ENCODE results near the gene MXRA8. TPM values are rescaled to one million over a fixed set of nuclear protein-coding genes. Genes with fewer than 3 reads are reported as not detected.

The MXRA8 gene
- total RNA-seq, 1 donor: 249 TPM

DNA sequence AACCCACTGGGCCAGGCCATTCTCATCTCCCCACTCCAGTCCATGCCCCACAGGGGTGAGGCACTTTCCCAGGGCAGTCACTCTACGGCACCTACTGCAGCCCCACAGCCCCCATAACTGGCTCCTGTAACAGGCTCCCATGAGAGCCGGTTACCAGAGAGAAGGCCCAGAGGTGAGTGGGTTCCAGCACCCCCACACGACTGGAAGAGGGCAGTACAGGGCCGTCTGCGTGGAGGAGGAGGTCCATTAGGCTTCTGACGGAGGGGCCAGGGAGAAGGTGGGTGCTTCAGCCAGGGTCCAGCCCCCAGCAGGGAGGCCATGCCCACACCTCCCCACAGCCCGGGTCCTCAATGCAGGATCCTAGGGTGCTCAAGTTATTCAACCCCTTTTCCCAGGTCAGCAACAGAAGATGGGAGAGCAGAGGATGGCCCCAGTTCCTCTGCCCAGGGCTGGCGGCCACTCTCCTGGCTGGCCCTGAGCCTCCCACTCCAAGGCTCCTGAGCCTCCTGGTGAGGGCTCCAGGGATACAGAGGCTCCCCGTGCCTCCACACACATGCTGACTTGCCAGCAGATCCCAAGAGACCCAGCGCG lies 52.2 kb downstream of the MXRA8 start:
- H3K4me3 ChIP-seq (ENCODE audit: low read depth, low read length): peak overlapping the region; percentile 76
- peak; percentile 28 for TF ChIP-seq CTCF (IDR thresholded peaks at IDR 0.05; ENCODE audit: insufficient read depth, low read depth, low read length)
- DNase-seq (ENCODE audit: low read depth): no peak

DNA sequence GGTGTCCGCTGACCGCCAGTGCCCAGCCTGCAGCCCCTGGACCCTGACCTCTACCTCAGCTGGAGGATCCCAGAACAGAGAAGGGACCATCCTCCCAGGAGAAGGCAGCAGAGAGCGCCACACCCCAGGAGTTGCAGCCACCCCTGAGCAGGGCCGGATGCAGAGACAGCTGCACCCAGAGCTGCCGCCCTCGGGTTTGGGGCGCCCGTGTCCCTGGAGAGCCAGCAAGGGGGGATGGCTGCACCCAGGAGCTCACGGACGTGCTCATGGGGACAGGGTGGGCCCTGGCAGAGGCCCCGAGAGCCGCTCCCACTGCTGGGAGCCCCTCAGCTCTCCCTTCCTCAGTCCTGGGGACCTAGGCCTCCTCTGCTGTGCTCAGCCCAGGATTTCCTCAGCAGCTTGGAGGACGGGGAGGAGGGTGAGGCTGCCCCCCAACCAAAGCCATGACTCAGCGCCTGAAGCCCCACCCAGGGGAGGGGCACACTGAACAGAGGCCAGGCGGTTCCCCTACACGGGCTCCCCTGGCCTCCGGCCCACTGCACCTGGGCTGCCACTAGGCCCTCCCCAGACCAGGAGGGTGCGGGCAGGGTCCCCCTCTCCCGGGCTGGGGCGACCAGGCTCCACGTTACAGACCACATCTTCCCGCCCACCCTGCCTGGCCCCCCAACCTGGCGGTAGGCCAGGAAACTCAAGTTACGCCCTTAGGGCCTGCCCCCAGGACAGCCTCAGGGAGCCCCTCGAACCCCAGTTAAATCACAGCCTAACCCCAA lies 52.9 kb downstream of the MXRA8 start:
- DNase-seq (ENCODE audit: low read depth): peak; percentile 78

DNA sequence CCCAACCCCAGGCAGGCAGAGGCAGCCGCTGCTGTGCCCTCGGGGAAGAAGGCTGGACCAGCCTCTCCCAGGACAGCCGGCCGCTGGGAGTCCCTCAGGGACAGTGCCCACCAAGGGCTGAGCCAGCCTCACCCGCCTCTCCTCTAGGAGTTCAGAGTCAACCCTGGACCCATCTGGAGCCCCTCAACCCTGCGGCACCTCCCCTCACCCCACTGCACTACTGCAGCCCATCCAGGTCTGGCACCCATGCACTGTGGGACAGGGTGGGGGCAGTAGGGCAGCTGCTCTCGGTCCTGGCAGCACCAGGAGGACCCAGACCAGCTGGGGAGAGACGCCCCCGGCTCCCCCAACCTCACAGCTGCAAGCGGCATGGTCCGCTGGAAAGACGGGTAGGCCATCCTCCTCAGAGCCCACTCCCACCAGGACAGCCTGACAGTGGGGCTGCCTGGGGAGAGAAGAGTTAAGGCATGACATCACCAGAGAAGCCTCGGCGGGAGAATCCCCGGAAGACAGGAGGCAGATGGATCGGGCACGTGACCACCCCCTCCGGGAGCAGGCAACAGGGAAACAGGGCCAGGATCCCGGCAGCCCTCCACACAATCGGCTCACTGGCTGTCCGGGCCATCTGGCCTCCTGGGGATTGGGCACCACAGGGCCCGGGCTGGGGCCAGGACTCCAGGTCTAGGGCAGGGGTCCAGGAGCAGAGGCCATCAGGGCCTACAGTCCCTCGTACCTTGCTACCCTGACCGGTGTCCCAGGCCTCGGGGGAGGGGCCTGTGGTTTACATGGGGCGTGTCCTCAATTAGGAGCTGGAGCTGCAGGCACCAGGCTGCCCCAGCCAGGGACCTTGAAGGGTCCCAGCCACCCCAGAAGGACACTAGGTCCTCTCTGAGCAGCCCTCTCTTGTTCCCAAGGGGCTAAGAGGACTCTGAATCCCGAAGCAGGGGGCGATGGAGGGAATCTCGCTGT lies 53.7 kb downstream of the MXRA8 start:
- H3K4me3 ChIP-seq (ENCODE audit: low read depth, low read length): peak overlapping the region; percentile 76
- no peak for TF ChIP-seq CTCF (IDR thresholded peaks at IDR 0.05; ENCODE audit: insufficient read depth, low read depth, low read length)
- DNase-seq (ENCODE audit: low read depth): peak; percentile 87

More for the DNA sequence above, 52.9 kb downstream of the MXRA8 start:
- H3K4me3 ChIP-seq (ENCODE audit: low read depth, low read length): peak overlapping the region; percentile 76
- TF ChIP-seq CTCF (IDR thresholded peaks at IDR 0.05; ENCODE audit: insufficient read depth, low read depth, low read length): no peak

GRCh38 chr1:1303736-1304135 lies 54.6 kb downstream of the MXRA8 start:
- no peak for TF ChIP-seq CTCF (IDR thresholded peaks at IDR 0.05; ENCODE audit: insufficient read depth, low read depth, low read length)
- no peak for DNase-seq (ENCODE audit: low read depth)
- H3K4me3 ChIP-seq (ENCODE audit: low read depth, low read length): no peak overlapping the region

GRCh38 chr1:1302951-1303509 lies 55.3 kb downstream of the MXRA8 start:
- no peak for DNase-seq (ENCODE audit: low read depth)
- H3K4me3 ChIP-seq (ENCODE audit: low read depth, low read length): no peak overlapping the region
- no peak for TF ChIP-seq CTCF (IDR thresholded peaks at IDR 0.05; ENCODE audit: insufficient read depth, low read depth, low read length)

Other genes with a start within 250 kb of the MXRA8 start
- 6.5 and 7.1 TPM in 2 replicates for gene C1orf159, start 242.5 kb downstream of the MXRA8 start, total RNA-seq
- not detected in 2 replicates for gene TTLL10, start 184.7 kb downstream of the MXRA8 start, total RNA-seq
- not detected in 2 replicates for gene TNFRSF18, start 152.0 kb downstream of the MXRA8 start, total RNA-seq
- gene TNFRSF4, start 144.4 kb downstream of the MXRA8 start, total RNA-seq: 0.32 and 0.43 TPM in 2 replicates
- gene SDF4, start 126.6 kb downstream of the MXRA8 start, total RNA-seq: 88.9 and 99.9 TPM in 2 replicates
- gene B3GALT6, start 126.3 kb downstream of the MXRA8 start, total RNA-seq: 25.0 and 30.3 TPM in 2 replicates
- 0.32 and 0.43 TPM in 2 replicates for gene C1QTNF12, start 111.8 kb downstream of the MXRA8 start, total RNA-seq
- 49.9 and 51.4 TPM in 2 replicates for gene UBE2J2, start 84.7 kb downstream of the MXRA8 start, total RNA-seq
- 0.86 and 0.97 TPM in 2 replicates for gene SCNN1D, start 78.1 kb downstream of the MXRA8 start, total RNA-seq
- 43.2 and 54.8 TPM in 2 replicates for gene ACAP3, start 50.6 kb downstream of the MXRA8 start, total RNA-seq
- 25.0 and 36.7 TPM in 2 replicates for gene PUSL1, start 50.0 kb downstream of the MXRA8 start, total RNA-seq
- gene INTS11, start 33.9 kb downstream of the MXRA8 start, total RNA-seq: 57.9 and 61.2 TPM in 2 replicates
- gene CPTP, start 33.8 kb downstream of the MXRA8 start, total RNA-seq: 11.7 and 13.2 TPM in 2 replicates
- under 0.01 TPM in 2 replicates for gene TAS1R3, start 27.3 kb downstream of the MXRA8 start, total RNA-seq
- gene DVL1, start 9.1 kb downstream of the MXRA8 start, total RNA-seq: 69.5 and 70.9 TPM in 2 replicates
- gene AURKAIP1, start 16.7 kb upstream of the MXRA8 start, total RNA-seq: 94.1 and 116 TPM in 2 replicates
- 94.7 and 130 TPM in 2 replicates for gene CCNL2, start 40.8 kb upstream of the MXRA8 start, total RNA-seq
- gene MRPL20, start 48.7 kb upstream of the MXRA8 start, total RNA-seq: 85.5 and 96.6 TPM in 2 replicates
- gene ANKRD65, start 62.7 kb upstream of the MXRA8 start, total RNA-seq: 0.43 and 1.6 TPM in 2 replicates
- gene VWA1, start 77.1 kb upstream of the MXRA8 start, total RNA-seq: 5.6 and 6.8 TPM in 2 replicates
- gene ATAD3C, start 91.1 kb upstream of the MXRA8 start, total RNA-seq: under 0.01 and 0.32 TPM in 2 replicates
- 17.3 and 20.0 TPM in 2 replicates for gene ATAD3B, start 113.2 kb upstream of the MXRA8 start, total RNA-seq
- gene ATAD3A, start 153.6 kb upstream of the MXRA8 start, total RNA-seq: 32.9 and 36.7 TPM in 2 replicates
- gene TMEM240, start 182.1 kb upstream of the MXRA8 start, total RNA-seq: 2.2 and 2.3 TPM in 2 replicates
- 58.7 and 68.6 TPM in 2 replicates for gene SSU72, start 216.3 kb upstream of the MXRA8 start, total RNA-seq
- 0.43 and 2.6 TPM in 2 replicates for gene FNDC10, start 241.6 kb upstream of the MXRA8 start, total RNA-seq

Data from fibroblast of villous mesenchyme (primary cell).